SK-N-SH treated with all-trans-retinoic acid at 6 μM for 48 hours (cell line): Measurements from ENCODE around the gene CCDC124.

Source experiments
- ARNTL ChIP-seq: fragments of 450-650 bp; formaldehyde crosslinking; IDR thresholded peaks from 2 replicates; pipeline ENCODE4 v1.5.0; 2020; ENCODE audit warnings: low read depth, mild to moderate bottlenecking, moderate library complexity, borderline replicate concordance
- CSDC2 ChIP-seq: fragments of 250-450 bp; sonication (Bioruptor Pico); IDR thresholded peaks from 2 replicates; pipeline ENCODE4 v1.5.0; 2020; ENCODE audit warnings: mild to moderate bottlenecking, moderate library complexity
- ZFP3 ChIP-seq: fragments of 250-450 bp; sonication (Bioruptor Pico); IDR thresholded peaks from 2 replicates; pipeline ENCODE4 v1.5.0; 2020; ENCODE audit warnings: mild to moderate bottlenecking, moderate library complexity
- ZFP30 ChIP-seq: fragments of 450-650 bp; formaldehyde crosslinking; IDR thresholded peaks from 2 replicates; pipeline ENCODE4 v1.5.0; 2022; ENCODE audit warnings: mild to moderate bottlenecking, moderate library complexity
- TF ChIP-seq, protein P1 (sequence below): fragments of 250-450 bp; sonication (Bioruptor Pico); IDR thresholded peaks from 2 replicates; pipeline ENCODE4 v1.8.0; 2021; ENCODE audit warnings: low read depth, mild to moderate bottlenecking, moderate library complexity, borderline replicate concordance
- TF ChIP-seq, protein P2 (sequence below): fragments of 250-450 bp; sonication (Bioruptor Pico); IDR thresholded peaks from 2 replicates; pipeline ENCODE4 v1.5.1; 2020; ENCODE audit warnings: low read depth, mild to moderate bottlenecking, moderate library complexity
- TF ChIP-seq, protein P3 (sequence below): fragments of 250-450 bp; sonication (Bioruptor Pico); IDR thresholded peaks from 2 replicates; pipeline ENCODE4 v1.8.0; 2020; ENCODE audit warnings: mild to moderate bottlenecking, moderate library complexity, borderline replicate concordance

DNA sequence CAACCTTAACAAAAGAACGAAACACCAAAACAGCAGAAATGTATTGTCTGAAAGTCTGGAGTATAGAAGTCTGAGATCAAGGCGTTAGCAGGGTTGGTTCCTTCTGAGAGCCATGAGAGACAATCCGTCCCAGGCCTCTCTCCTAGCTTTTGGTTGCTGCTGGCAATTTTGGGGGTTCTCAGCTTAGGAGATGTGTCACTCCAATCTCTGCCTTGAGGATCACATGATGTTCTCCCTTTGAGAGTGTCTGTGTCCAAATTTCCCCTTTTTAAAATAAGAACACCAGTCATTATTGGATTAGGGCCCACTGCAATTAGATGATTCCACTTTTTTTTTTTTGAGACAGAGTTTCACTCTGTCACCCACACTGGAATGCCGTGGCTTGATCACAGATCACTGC is 44.2 kb downstream of the CCDC124 start:
- TF ChIP-seq ZFP30 (CRISPR knock-in tag) (no peak), ZFP3 (CRISPR knock-in tag) (no peak), ARNTL (no peak), CSDC2 (CRISPR knock-in tag) (no peak)
- TF ChIP-seq, protein P1, sequence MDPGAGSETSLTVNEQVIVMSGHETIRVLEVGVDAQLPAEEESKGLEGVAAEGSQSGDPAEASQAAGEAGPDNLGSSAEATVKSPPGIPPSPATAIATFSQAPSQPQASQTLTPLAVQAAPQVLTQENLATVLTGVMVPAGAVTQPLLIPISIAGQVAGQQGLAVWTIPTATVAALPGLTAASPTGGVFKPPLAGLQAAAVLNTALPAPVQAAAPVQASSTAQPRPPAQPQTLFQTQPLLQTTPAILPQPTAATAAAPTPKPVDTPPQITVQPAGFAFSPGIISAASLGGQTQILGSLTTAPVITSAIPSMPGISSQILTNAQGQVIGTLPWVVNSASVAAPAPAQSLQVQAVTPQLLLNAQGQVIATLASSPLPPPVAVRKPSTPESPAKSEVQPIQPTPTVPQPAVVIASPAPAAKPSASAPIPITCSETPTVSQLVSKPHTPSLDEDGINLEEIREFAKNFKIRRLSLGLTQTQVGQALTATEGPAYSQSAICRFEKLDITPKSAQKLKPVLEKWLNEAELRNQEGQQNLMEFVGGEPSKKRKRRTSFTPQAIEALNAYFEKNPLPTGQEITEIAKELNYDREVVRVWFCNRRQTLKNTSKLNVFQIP: no peak
- TF ChIP-seq, protein P2, sequence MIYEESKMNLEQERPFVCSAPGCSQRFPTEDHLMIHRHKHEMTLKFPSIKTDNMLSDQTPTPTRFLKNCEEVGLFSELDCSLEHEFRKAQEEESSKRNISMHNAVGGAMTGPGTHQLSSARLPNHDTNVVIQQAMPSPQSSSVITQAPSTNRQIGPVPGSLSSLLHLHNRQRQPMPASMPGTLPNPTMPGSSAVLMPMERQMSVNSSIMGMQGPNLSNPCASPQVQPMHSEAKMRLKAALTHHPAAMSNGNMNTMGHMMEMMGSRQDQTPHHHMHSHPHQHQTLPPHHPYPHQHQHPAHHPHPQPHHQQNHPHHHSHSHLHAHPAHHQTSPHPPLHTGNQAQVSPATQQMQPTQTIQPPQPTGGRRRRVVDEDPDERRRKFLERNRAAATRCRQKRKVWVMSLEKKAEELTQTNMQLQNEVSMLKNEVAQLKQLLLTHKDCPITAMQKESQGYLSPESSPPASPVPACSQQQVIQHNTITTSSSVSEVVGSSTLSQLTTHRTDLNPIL: no peak
- TF ChIP-seq, protein P3, sequence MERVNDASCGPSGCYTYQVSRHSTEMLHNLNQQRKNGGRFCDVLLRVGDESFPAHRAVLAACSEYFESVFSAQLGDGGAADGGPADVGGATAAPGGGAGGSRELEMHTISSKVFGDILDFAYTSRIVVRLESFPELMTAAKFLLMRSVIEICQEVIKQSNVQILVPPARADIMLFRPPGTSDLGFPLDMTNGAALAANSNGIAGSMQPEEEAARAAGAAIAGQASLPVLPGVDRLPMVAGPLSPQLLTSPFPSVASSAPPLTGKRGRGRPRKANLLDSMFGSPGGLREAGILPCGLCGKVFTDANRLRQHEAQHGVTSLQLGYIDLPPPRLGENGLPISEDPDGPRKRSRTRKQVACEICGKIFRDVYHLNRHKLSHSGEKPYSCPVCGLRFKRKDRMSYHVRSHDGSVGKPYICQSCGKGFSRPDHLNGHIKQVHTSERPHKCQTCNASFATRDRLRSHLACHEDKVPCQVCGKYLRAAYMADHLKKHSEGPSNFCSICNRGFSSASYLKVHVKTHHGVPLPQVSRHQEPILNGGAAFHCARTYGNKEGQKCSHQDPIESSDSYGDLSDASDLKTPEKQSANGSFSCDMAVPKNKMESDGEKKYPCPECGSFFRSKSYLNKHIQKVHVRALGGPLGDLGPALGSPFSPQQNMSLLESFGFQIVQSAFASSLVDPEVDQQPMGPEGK (CRISPR knock-in tag): no peak
